ENCODE measurements around the gene TXNDC11.

TXNDC11 gene

DNA sequence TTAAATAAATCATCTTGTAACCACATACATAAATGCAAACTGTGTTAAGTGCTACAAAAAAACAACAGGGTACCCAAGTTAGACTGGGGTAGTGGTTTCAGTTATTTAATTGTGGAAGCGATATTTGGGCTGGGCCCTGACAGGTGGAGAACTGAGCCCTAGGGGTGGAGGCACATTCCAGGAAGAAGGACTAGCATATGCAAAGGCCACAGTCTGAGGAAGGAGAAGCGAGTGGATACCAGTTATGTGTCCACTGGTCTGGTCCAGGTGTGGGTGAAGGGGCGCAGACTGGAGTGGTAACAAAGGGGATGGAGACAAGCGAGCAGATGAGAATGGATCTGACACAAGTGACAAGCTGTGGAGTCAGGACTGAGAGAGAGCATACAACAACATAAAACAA is 22.9 kb downstream of the TXNDC11 start:
- no peak for DNase-seq

DNA sequence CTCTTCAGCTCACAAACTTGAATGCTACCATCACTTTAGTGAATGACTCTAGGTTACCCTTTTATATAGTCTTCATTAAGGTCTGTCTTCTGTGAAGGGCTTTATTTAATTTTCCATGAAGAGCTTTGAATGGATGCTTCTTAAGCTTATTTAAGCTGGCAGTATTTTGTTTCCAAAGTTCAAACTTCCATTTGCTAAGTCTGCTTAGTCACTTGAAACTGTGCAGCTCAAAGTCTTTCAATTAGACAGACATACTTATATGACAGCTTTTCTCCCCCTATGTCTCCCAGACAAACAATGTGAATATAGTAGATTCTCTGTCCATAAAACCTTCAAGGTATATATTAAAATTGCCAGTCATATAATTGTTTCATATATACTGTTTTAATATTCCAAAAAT is 23.5 kb downstream of the TXNDC11 start:
- no peak for DNase-seq

DNA sequence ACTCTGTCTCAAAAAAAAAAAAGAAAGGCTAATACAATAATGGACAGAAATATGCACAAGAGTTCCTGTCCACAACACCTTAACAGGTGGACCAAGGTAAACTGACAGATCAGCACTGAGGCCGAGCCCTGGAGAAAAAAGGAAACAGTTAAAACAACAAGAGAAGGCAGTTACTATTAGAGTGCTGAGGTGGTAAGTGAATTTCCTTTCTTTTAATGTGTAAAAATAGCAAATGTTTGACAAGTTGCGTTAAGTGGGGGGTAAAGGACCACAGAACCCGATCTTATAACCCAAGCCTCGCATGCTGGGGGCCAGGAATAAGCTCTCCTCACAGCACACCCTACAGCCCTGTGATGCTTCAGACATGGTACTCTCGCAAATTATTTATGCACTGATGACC is 24.8 kb downstream of the TXNDC11 start:
- DNase-seq: no peak

DNA sequence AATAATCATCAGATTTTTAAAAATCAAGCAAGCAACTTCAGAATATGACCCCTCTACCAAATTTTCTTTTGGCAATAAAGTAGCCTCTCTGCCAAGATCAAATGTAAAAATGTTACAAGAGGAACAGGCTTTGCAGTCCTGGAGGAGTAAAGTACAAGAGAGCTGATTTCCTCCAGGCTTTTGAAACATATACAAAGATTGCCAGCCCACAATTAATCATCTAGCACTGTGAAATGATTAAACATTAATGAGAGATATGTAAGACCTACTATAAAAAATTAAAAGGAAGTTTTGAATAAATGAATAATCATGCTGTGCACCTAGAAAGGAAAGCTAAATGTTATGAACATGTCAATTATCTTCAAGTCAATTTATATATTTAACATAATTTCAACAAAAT is 26.3 kb downstream of the TXNDC11 start:
- no peak for DNase-seq

- no peak for DNase-seq
Observed at GRCh38 chr16:11715246-11715947, 27.3 kb downstream of the TXNDC11 start.

DNA sequence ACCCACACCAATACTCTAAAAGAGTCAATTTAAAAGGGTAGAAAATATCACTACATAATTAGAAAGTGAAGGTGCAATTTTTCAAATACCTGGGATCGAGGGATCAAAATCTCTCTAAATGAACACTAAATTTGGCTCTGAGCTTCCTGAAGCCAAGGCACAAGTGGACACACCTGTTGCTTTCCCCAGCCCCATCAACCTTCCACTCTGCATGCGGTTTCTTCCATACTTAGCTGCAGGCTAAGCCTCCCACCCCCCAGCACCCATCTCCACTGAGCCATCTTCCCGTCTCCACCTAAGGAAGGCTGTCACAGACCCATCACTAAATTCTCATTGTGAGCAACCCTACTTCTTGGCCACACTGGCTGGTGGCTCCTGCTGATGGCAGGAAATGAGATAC is 30.5 kb downstream of the TXNDC11 start:
- DNase-seq: no peak

- no peak for DNase-seq
Observed at GRCh38 chr16:11711662-11712061, 31.0 kb downstream of the TXNDC11 start.

DNA sequence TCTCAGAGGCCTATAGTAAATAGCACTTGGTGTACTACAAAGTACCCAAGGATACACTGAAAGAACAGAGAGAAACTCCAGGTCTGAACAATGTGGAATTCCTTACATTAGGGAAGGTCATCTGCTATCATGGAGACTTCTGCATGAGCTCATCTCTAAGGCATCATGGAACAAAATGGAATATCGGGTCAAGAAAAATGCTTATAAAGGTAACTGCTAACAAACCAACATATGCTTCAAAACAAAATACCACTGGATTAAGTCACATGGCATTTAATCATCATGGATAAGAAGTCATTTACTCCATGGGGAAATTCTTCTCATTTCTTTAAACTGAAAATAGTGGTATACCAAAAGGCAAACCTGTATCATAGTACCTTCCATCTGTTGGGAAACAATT is 34.2 kb downstream of the TXNDC11 start:
- DNase-seq: no peak

DNA sequence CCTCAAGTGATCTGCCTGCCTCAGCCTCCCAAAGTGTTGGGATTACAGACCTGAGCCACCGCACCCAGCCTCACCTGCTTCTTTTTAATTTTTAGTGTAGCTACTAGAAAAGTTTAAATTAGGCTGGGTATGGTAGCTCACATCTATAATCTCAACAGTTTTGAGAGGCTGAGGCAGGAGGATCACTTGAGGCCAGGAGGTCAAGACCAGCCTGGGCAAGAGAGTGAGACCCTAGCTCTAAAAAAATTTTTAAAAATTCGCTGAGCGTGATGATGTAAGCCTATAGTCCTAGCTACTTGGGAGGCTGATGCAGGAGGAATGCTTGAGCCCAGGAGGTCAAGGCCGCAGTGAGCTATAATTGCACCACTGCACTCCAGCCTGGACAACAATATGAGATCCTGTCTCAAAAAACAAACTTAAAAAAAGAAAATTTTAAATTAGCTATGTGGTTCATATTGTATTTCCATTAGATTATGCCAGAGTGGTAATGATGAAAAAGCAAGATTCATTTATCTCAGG is 34.9 kb downstream of the TXNDC11 start:
- no peak for DNase-seq

GRCh38 chr16:11706180-11706742 is 36.4 kb downstream of the TXNDC11 start:
- no peak for DNase-seq

GRCh38 chr16:11705311-11706025 is 37.2 kb downstream of the TXNDC11 start:
- no peak for DNase-seq

- no peak for DNase-seq
Observed at GRCh38 chr16:11700264-11701029, 42.2 kb downstream of the TXNDC11 start.

- DNase-seq: no peak
Observed at GRCh38 chr16:11699234-11699894, 43.3 kb downstream of the TXNDC11 start.

DNA sequence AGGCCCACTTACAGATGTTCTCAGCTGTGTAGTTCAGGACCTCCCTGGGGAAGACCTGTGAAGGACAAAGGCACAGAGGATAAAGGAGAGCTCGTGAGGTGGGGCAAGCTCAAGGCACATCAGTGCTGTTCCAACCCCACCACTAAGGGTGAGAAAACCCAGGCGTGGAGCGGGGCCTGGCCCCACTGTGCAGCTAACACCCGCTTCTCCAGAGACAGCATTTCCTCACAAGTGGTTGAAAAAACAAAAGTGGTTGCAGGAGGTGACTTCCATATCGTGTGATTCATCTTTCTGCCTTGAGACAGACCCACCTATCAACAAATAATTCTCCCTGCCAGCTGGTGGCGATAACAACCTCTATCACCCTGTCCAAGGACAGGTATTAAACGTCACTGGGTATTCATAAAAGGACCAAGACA is 44.4 kb downstream of the TXNDC11 start:
- no peak for DNase-seq

- no peak for DNase-seq
Observed at GRCh38 chr16:11697319-11697718, 45.3 kb downstream of the TXNDC11 start.

GRCh38 chr16:11696266-11697012 is 46.2 kb downstream of the TXNDC11 start:
- DNase-seq: no peak

GRCh38 chr16:11692651-11693050 is 50.0 kb downstream of the TXNDC11 start:
- DNase-seq: no peak

- no peak for DNase-seq
Observed at GRCh38 chr16:11692171-11692570, 50.5 kb downstream of the TXNDC11 start.

- no peak for DNase-seq
Observed at GRCh38 chr16:11691771-11692170, 50.9 kb downstream of the TXNDC11 start.

DNA sequence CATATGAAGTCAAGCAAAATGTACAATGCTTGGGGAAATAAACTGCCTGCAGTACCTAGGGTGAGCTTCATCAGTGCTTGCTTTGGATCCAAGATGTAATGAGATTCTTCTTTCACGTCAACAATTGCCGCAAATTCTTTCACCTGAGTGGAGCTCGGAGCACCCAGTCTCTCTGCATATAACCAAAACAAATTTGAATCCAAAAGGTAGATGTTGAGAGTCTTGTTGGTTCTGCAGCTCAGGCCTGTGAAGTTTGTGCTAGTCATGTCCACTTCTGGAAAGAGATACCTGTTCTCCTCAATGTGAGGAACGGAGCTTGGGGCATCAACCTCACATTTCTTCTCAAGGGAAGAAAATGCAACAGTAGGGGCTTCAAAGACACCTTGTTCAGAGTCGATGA is 51.4 kb downstream of the TXNDC11 start:
- DNase-seq: no peak

DNA sequence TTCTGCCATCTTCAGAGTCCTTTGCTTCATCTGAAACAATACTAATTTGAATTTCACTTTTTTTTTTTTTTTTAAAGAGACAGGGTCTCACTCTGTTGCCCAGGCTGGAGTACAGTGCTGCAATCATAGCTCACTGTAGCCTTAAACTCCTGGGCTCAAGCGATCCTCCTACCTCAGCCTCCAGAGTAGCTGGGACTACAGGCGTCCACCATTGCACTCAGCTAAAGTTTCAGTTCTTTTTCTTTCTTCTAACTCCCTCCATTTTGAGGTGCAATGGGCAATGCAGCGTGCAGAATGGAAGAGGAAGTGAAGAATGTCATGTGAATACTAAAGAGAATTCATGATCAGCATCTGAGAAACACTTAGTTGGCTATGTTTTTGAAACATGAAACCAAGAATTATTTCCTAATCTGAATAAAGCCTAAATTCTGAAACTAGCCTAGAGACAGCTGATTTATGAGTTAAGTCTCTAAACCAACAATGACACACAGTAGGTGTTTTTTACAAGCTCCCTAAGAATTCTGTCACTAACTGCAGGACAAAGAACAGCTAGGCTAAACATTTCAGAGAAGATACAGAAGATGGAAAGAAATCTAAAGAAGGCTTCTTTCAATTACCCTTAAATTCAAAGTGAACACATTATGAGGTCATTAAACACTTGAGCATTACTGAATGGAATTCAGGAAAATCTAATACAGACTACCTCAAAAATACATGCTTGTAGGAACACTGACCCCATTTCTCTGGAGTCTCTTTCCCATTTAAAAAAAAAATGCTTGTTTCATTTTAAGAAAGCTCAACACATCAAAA is 53.4 kb downstream of the TXNDC11 start:
- DNase-seq: no peak

Data from bone marrow (tissue), 2 donors.